Skeletal muscle tissue (tissue), 4 donors: ENCODE data around the gene ZBTB47. TPM values are rescaled to one million over a fixed set of nuclear protein-coding genes. Genes with fewer than 3 reads are reported as not detected.
A peak's percentile ranks its signal among the peaks of the same experiment; 100 is the strongest.

ENCODE experiments used
- H3K27ac ChIP-seq: one replicate; pipeline ENCODE4 v1.7.0; 2013; ENCODE audit warnings: mild to moderate bottlenecking, low read depth, low read length, inconsistent platforms
- H3K27me3 ChIP-seq, 3 donors: one replicate each; pipeline ENCODE4 v1.7.0; 2013; ENCODE audit warnings: low read length in 3 of 3; ENCODE audit not compliant: control insufficient read depth in 3 of 3, insufficient read depth in 3 of 3
- H3K36me3 ChIP-seq, 3 donors: one replicate each; pipeline ENCODE4 v1.7.0; 2013; ENCODE audit warnings: low read length in 3 of 3; ENCODE audit not compliant: control insufficient read depth in 3 of 3, insufficient read depth in 3 of 3
- H3K4me1 ChIP-seq, 3 donors: one replicate each; pipeline ENCODE4 v1.7.0; 2013; ENCODE audit warnings: low read length in 3 of 3, mild to moderate bottlenecking in 3 of 3; ENCODE audit not compliant: control insufficient read depth in 3 of 3, insufficient read depth in 3 of 3
- H3K4me3 ChIP-seq, 3 donors: one replicate each; pipeline ENCODE4 v1.7.0; 2013; ENCODE audit warnings: low read length in 3 of 3
- H3K9ac ChIP-seq, 3 donors: one replicate each; pipeline ENCODE4 v1.7.0; 2013; ENCODE audit warnings: low read length in 3 of 3, mild to moderate bottlenecking in 3 of 3, moderate library complexity in 2 of 3, low read depth in 1 of 3
- H3K9me3 ChIP-seq, 3 donors: one replicate each; pipeline ENCODE4 v1.7.0; 2013; ENCODE audit warnings: low read length in 3 of 3; ENCODE audit not compliant: control insufficient read depth in 3 of 3
- total RNA-seq: library from RNA; depleted of rRNA; stranded (reverse); fragments of >200 nt; gene quantifications from one replicate; pipeline ENCODE4 v1.2.3, GENCODE V29; 2014
- donor health status: Osteomylitis.

Gene ZBTB47
- total RNA-seq, 1 donor from 2014 or later = 21.4 TPM

DNA sequence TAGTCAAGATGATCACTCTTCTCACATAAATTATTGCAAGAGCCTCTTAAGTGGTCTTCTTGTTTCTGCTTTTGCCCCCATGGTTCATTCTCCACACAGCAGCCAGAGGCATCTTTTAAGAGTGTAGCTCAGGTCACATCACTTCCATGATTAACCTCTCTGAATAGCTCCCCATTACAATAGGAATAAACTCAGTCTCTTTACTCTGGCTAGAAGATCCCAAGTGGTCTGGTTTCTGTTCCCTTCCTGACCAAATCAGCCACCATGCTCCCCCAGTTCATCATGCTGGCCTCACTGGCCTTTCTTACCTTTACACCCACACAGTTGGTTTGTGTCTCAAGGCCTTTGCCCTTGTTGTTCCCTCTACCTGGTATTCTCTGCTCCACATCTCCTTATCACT lies 40.9 kb downstream of the ZBTB47 start:
- no peak overlapping the region for H3K9ac ChIP-seq
- H3K4me3 ChIP-seq = no peak overlapping the region
- H3K27me3 ChIP-seq = no peaks in the 10 kb centered on the region
- peaks cover 33 to 80% (median 60%) of the 10 kb centered on the region in 3 donors for H3K4me1 ChIP-seq
- H3K27ac ChIP-seq = peak overlapping the region; percentile 74
- H3K36me3 ChIP-seq = peaks cover 42 to 62% (median 58%) of the 10 kb centered on the region in 3 donors
- H3K9me3 ChIP-seq = no peaks in the 10 kb centered on the region

GRCh38 chr3:42696356-42697288 lies 43.1 kb downstream of the ZBTB47 start:
- Histone ChIP-seq H3K9ac (peak overlapping the region in 1 of 3 donors; percentile 64), H3K4me3 (peak overlapping the region in 2 of 3 donors; percentile 4 to 6), H3K27me3 (no peaks in the 10 kb centered on the region), H3K36me3 (peaks cover 41 to 49% (median 43%) of the 10 kb centered on the region in 3 donors), H3K9me3 (no peaks in the 10 kb centered on the region), H3K4me1 (peaks cover 39 to 75% (median 54%) of the 10 kb centered on the region in 3 donors), H3K27ac (peak overlapping the region; percentile 74)

GRCh38 chr3:42697289-42698051 lies 44.0 kb downstream of the ZBTB47 start:
- Histone ChIP-seq H3K36me3 (peaks cover 33 to 40% (median 37%) of the 10 kb centered on the region in 3 donors), H3K4me1 (peaks cover 39 to 70% (median 54%) of the 10 kb centered on the region in 3 donors), H3K4me3 (peak overlapping the region in 1 of 3 donors; percentile 22), H3K27ac (peak overlapping the region; percentile 74), H3K9ac (peak overlapping the region in 2 of 3 donors; percentile 14 to 64), H3K27me3 (no peaks in the 10 kb centered on the region), H3K9me3 (no peaks in the 10 kb centered on the region)

DNA sequence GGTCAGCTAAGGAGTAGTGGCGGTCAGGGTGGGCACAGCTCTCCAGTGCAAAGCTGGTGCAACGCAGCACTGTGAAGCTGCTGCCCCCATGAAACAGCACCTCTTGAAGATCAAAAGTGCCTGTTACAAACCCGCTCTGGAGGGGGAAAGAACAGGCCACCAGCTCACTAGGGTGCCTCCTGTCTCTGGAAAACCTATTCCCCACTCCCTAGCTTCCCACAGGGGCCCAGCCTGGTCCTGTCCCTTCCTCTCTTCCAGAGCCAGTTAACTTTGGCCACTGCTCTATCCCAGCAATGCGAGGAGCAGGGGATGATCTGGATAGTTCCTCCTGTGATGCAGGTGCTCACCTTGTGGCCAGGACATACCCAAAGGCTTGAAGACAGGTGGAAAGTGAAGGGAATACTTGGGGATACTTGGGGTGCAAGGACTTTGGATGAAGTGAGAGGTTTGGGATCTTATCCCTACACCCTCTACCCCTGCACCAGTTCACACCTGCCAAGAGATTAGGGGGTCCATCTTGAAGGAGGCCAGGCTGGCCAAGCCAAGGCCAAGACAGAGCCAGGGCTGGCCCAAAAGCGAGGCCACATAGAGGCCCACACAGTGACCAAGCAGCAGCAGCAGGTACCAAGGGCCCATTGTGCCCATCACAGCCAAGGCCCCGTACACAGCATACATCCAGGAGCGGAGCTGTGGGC lies 44.9 kb downstream of the ZBTB47 start:
- Histone ChIP-seq H3K9ac (peak overlapping the region in 2 of 3 donors; percentile 43 to 64), H3K9me3 (no peaks in the 10 kb centered on the region), H3K27me3 (no peaks in the 10 kb centered on the region), H3K27ac (peak overlapping the region; percentile 74), H3K4me1 (peaks cover 44 to 69% (median 57%) of the 10 kb centered on the region in 3 donors), H3K4me3 (peak overlapping the region in 1 of 3 donors; percentile 45), H3K36me3 (peaks cover 26 to 31% (median 28%) of the 10 kb centered on the region in 3 donors)

DNA sequence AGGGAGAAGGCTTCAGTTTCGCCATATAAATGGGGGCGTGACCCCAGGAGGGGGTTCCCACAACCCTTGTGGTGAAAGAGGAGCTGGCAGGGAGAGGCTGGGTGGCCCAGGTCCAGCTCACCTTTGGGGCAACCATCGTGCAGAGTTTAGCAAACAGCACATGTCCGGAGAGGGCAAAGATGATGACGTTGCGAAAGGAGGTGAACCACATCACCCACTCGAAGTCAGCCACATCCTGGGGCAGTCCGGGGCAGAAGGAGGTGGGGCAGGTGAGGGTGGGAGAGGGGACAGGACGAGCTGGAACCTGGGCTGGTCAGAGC lies 45.4 kb downstream of the ZBTB47 start:
- H3K36me3 ChIP-seq = peaks cover 26 to 28% (median 26%) of the 10 kb centered on the region in 3 donors
- H3K9ac ChIP-seq = peak overlapping the region in 2 of 3 donors; percentile 64 to 98
- peak overlapping the region; percentile 74 for H3K27ac ChIP-seq
- peak overlapping the region in 1 of 3 donors; percentile 45 for H3K4me3 ChIP-seq
- H3K9me3 ChIP-seq = no peaks in the 10 kb centered on the region
- peaks cover 49 to 74% (median 62%) of the 10 kb centered on the region in 3 donors for H3K4me1 ChIP-seq
- no peaks in the 10 kb centered on the region for H3K27me3 ChIP-seq

GRCh38 chr3:42699511-42699971 lies 46.0 kb downstream of the ZBTB47 start:
- no peaks in the 10 kb centered on the region for H3K9me3 ChIP-seq
- peak overlapping the region; percentile 35 to 88 (median 85) for H3K4me3 ChIP-seq
- H3K36me3 ChIP-seq = peaks cover 21 to 28% (median 26%) of the 10 kb centered on the region in 3 donors
- peaks cover 55 to 81% (median 69%) of the 10 kb centered on the region in 3 donors for H3K4me1 ChIP-seq
- H3K27ac ChIP-seq = peak overlapping the region; percentile 100
- peak overlapping the region; percentile 88 to 100 (median 98) for H3K9ac ChIP-seq
- no peaks in the 10 kb centered on the region for H3K27me3 ChIP-seq

DNA sequence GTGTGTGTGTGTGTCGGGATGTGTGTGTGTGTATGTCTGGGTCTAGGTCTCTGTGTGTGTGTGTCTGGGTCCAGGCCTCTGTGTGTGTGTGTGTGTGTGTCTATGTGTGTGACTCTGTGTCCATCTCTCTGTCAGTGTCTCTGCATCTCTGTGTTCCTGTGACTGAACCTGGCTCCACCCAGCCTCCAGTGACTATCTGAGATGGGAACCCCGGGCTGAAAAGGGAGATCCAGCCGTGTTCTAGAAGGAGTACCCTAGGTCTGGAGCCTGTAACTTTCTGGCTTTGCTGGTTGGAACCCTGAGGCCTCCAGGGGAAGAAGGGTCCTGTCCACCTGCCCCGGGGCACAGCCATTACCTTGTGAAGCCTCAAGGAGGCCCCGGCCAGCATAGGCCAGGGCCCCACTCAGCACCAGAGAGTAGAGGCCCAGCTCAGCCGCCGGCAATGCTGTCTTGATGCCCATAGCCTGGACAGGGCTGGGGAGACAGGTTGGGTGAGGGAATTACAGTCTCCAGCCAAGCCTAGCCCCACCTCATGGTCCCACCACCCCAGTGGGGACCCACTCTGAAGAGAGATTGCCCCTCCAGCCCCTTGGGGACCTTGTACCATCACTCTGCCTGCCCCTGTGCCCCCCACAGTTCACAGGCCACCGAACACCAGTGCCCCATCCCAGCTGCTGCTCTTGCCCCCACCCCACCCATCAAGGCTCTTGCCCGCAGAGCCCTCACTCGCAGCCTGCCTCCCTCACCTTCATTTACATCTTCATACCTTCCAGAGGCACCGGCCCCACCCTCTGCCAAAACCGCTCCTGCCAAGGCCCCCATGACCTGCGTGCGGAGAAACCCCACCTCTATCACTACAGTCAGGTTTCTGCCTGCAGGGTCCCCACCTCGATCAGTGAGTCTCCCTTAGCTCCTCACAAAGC lies 47.1 kb downstream of the ZBTB47 start:
- peaks cover 19 to 28% (median 22%) of the 10 kb centered on the region in 3 donors for H3K36me3 ChIP-seq
- peak overlapping the region; percentile 100 for H3K27ac ChIP-seq
- H3K9ac ChIP-seq = peak overlapping the region; percentile 88 to 100 (median 98)
- H3K27me3 ChIP-seq = no peaks in the 10 kb centered on the region
- H3K4me3 ChIP-seq = peak overlapping the region; percentile 80 to 88 (median 85)
- H3K9me3 ChIP-seq = no peaks in the 10 kb centered on the region
- H3K4me1 ChIP-seq = peaks cover 65 to 85% (median 75%) of the 10 kb centered on the region in 3 donors

DNA sequence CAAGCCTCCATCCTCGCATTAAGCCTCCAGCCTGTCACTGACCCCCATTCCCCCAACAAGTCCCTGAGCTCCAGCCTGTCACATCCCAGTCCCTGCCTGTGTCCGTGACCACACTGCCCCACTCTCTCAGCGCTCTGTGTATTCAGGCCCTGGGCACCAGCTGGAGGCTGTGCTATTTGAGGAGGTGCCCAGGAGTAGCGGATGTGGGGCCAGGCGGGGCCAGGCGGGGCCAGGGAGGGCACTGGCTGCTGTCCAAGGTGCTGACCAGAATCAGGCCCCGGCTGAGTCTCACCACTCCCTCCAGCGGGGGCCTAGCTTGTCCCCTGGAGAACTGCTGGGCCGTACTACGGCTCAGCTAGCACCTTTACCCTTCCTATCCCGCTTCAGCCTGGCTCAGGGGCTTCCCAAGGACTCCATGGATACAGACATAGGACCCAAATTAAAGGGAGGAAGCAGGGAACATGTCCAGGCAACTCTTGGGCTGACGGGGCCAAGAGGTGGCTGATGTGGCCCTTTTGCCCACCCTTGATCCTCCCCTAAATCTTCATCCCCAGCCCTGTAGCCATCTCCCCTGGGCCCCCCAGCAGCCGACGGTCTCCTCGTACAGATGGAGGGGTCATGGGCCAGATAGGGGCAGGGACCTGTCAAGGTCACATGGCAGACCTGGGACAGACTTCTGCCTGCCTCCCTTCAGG lies 48.0 kb downstream of the ZBTB47 start:
- peaks cover 14 to 23% (median 16%) of the 10 kb centered on the region in 3 donors for H3K36me3 ChIP-seq
- peak overlapping the region; percentile 100 for H3K27ac ChIP-seq
- H3K4me1 ChIP-seq = peaks cover 70 to 85% (median 76%) of the 10 kb centered on the region in 3 donors
- H3K9me3 ChIP-seq = no peaks in the 10 kb centered on the region
- H3K27me3 ChIP-seq = no peaks in the 10 kb centered on the region
- peak overlapping the region; percentile 98 to 100 (median 99) for H3K9ac ChIP-seq
- H3K4me3 ChIP-seq = peak overlapping the region; percentile 80 to 88 (median 85)
